Activated CD8-positive, alpha-beta memory T cell treated with anti-CD3 and anti-CD28 coated beads, Interleukin-2, amount 50 U/mL, for 48 hours (primary cell): ENCODE data around the gene SPEG.
A peak's percentile ranks its signal among the peaks of the same experiment; 100 is the strongest.

Experiments
- DNase-seq: peaks from one replicate; pipeline ENCODE4 v3.0.0-alpha.2; 2020

SPEG gene

GRCh38 chr2:219446101-219446504 is 11.5 kb downstream of the SPEG start:
- no peak for DNase-seq

GRCh38 chr2:219446689-219447088 is 12.0 kb downstream of the SPEG start:
- no peak for DNase-seq

- DNase-seq: no peak
Observed at GRCh38 chr2:219447242-219448098, 12.8 kb downstream of the SPEG start.

- no peak for DNase-seq
Observed at GRCh38 chr2:219448099-219448775, 13.6 kb downstream of the SPEG start.

DNA sequence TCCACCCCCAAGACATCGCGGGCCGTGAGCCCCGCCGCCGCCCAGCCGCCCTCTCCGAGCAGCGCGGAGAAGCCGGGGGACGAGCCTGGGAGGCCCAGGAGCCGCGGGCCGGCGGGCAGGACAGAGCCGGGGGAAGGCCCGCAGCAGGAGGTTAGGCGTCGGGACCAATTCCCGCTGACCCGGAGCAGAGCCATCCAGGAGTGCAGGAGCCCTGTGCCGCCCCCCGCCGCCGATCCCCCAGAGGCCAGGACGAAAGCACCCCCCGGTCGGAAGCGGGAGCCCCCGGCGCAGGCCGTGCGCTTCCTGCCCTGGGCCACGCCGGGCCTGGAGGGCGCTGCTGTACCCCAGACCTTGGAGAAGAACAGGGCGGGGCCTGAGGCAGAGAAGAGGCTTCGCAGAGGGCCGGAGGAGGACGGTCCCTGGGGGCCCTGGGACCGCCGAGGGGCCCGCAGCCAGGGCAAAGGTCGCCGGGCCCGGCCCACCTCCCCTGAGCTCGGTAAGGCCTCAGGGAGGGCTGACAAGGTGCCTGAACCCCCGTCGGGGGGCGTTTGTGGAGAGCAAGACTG is 14.2 kb downstream of the SPEG start:
- DNase-seq: peak; percentile 72

DNA sequence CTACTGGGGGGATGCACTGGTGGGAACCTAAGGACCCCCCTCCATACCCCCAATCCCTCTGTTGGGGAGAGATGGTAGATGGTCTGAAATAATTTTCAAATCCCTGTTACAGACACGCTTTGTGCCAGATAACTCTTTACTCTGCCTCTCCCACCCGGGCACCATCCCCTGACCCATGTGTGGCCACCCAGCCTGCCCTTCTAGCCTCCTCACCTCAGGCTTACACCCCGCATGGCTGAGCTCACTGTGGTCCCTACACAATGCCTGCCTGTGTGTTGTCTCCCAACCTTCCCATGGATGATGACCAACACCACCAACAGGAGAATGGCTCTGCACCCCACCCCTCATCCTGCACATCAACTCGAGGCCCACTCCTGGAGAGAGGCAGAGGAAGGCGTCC is 15.0 kb downstream of the SPEG start:
- DNase-seq: no peak

DNA sequence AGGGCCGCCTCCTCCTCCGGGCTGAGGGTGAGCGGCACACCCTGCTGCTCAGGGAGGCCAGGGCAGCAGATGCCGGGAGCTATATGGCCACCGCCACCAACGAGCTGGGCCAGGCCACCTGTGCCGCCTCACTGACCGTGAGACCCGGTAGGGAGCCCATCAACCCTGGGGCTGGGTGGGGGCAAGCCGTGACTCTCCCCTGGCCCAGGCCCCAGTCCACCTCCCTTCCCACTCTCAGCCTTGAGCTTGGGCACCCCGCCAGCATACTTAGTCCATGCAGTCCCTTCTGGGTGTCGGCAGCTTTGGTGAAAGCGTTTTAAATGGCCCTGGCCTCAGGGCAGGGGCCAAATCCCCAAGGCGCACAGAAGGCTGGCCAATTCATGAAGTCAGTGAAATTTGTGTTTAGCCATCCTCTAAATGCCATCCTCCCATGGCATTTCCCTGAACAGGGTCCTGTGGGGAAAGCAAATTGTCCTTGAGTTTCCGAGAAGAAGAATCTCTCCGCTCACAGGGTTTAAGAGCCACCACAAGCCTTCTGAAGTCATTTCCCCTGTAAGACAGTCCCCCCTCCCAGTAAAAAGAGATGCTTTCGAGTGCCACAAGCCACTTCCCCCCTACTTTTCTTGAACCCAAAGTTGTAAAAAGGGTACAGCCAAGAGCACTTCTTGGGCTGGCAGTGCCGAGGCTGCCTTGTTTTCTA is 17.2 kb downstream of the SPEG start:
- DNase-seq: no peak

DNA sequence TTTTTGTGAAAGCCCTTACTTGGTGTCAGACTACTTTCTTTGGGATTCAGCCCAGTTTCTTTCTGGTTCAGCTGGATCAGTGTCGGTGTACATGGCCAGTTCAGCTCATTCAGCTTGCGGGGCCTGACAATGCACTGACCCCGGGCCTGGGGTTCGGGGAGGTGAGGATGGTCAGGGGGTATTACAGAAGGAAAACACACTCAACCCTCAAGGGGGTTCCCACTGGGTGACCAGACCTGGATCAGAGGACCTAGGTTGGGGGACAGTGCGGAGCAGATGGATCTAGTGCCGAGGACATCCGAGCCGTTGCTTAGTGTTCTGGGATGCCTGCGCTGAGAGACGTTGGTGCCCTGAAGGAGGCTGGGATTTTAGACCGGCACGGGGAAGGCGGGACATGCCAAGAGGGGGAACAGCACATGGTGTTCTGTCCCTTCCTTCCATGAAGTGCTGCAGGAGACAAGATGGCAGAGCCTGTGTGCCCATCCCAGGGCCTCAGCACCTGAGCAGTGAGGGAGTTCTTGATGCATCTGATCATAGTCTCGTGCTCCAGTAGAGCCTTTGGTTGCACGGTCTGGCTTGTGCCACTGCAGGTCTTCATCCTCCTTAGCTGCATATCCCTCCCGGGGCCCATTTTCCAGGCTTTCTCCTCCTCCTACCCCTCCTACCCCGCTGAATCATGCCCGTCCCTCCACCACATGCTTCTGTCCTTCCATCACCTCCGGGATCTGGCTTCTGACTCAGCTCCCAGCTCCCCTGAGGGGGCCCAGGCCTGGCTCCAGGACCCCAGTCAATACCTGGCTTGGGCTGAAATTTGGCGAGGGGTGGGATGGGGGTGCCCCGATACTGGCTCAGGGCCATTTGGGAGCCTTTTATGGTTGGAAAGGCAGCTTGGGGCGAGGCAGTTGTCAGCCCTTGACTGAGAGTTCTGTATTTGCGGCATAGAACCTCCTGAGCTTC is 18.0 kb downstream of the SPEG start:
- no peak for DNase-seq

GRCh38 chr2:219453671-219454590 is 19.3 kb downstream of the SPEG start:
- no peak for DNase-seq

GRCh38 chr2:219455581-219455980 is 20.9 kb downstream of the SPEG start:
- no peak for DNase-seq

DNA sequence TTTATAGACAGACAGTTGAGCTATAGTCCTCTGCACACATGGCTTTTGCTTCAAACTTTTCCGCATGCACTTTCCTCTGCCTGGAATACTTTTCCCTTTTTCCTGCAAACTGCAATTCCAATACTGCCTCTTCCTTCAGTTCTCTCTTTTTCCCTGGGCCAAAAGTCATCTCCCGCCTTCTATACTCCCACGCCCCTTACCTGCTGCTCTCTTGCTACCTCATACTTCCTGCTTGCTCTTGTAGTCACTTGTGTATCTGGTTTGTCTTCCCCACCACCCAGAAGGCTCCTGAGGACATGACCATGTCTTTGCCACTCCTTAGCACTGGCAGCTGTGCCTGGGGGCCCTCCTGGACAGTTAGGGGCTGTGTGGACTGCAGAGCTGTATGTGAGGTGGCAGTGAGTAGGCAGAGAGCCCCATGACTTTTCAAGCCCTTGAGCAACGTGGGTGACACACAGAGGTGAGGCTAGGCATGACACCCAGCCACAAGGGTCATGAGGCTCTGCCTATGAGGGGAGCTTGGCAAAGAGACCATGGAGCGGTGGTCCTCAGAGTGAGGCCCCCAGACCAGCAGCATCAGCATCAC is 23.2 kb downstream of the SPEG start:
- no peak for DNase-seq

DNA sequence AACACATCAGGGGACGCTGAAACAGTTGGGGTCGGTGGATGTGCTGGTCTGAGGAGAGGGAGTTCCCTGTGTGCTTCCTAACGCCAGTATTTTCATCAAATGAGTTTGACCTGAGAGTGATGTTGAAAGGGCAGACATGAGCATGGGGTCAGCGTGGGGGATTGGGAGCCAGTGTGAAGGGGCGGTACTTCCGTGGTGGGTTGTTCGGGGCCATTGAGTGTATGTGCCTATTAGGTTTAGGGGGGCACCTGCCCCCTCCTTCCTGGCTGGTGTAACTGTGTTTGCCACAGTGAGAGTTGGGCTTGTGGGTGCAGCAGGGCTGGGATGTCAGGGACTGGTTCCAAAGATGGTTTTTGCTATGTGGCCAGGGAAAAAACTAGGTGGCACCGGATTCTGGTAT is 24.4 kb downstream of the SPEG start:
- DNase-seq: no peak

- peak; percentile 77 for DNase-seq
Observed at GRCh38 chr2:219459460-219460311, 25.0 kb downstream of the SPEG start.

DNA sequence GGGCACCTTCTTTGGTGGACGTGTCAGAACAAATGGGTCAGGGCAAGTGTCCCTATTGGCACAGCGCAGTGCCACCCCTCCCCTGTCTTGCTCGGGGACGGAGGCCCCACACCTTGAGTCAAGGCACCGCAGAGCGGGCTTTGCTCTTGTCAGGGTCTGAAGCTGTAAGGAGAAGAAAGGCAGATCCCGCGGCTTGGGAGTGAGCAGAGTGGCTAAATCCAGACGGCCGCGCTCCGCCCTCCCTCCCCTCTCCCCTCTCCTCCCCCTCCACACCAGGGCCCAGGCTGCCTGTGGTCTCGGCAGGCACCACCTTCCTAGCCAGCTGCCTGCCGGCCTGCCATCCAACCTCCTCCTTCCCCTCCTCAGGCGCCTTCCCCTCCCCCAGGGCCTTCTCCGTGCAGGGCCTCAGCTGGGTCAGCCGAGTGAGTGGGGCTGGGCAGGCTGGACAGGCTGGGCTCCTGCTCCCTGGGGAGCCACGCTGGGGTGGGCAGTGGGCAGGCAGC is 25.8 kb downstream of the SPEG start:
- no peak for DNase-seq

- no peak for DNase-seq
Observed at GRCh38 chr2:219461047-219461514, 26.4 kb downstream of the SPEG start.

- no peak for DNase-seq
Observed at GRCh38 chr2:219461669-219462068, 27.0 kb downstream of the SPEG start.

- no peak for DNase-seq
Observed at GRCh38 chr2:219462349-219462748, 27.7 kb downstream of the SPEG start.

DNA sequence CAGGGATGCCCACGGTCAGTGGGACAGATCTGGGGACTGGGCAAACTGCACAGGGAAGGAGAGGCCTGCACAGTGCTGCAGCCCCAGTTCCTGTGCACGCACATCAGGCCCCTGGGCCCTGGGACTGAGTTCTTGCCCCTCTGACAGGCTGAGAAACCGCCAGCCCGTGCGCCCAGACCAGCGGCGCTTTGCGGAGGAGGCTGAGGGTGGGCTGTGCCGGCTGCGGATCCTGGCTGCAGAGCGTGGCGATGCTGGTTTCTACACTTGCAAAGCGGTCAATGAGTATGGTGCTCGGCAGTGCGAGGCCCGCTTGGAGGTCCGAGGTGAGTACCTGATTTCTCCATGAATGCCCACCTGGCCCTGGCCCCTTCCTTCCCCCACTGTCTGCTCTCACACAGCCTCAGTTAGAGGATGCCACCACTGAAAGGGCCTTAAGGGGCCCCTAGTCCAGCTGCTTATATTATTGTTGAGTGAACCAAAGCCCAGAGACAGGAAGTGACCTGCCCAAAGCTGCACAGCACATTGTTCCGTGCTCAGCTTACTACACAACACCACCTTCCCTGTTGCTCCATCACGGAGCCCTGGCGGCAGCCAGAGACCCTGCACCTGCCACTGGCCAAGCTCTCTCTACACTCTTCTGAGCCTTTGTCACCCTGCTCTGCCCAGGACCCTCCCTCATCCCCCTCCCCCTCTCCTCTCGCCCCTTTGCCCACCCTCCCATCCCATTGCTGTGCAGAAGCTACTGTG is 29.8 kb downstream of the SPEG start:
- DNase-seq: no peak
